ENCODE results near the gene TMIE.

TMIE gene

DNA sequence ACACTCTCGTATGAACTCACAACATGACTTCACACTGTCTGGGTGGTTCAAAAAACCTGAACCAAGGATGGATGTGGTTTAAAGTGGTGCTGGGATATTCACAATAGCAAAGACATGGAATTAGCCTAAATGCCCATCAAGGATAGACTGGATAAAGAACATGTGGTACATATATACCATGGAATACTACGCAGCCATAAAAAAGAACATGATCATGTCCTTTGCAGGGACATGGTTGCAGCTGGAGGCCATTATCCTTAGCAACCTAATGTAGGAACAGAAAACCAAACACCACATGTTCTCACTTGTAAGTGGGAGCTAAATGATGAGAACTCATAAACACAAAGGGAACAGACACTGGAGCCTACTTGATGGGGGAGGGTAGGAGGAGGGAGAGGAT, 19.8 kb downstream of the TMIE start:
- no peak for DNase-seq (ENCODE audit: low read depth)
- Histone ChIP-seq H3K36me3 (ENCODE audit: control insufficient read depth, insufficient read depth, low read length, severe bottlenecking) (no peaks in the 10 kb centered on the region), H3K9ac (ENCODE audit: low read length) (no peak overlapping the region), H3K27me3 (replicated peaks; ENCODE audit: control insufficient read depth, insufficient read depth, low read length) (peaks cover 38% of the 10 kb centered on the region), H3K4me3 (ENCODE audit: low read length) (no peak overlapping the region), H3K4me1 (ENCODE audit: control insufficient read depth, insufficient read depth, low read length) (peaks cover 11% of the 10 kb centered on the region), H3K9me3 (ENCODE audit: control insufficient read depth, low read length) (peaks cover 6% of the 10 kb centered on the region)

- no peaks in the 10 kb centered on the region for H3K36me3 ChIP-seq (ENCODE audit: control insufficient read depth, insufficient read depth, low read length, severe bottlenecking)
- H3K9ac ChIP-seq (ENCODE audit: low read length): no peak overlapping the region
- H3K27me3 ChIP-seq (replicated peaks; ENCODE audit: control insufficient read depth, insufficient read depth, low read length): peaks cover 26% of the 10 kb centered on the region
- H3K9me3 ChIP-seq (ENCODE audit: control insufficient read depth, low read length): peaks cover 6% of the 10 kb centered on the region
- no peak for DNase-seq (ENCODE audit: low read depth)
- peaks cover 11% of the 10 kb centered on the region for H3K4me1 ChIP-seq (ENCODE audit: control insufficient read depth, insufficient read depth, low read length)
- H3K4me3 ChIP-seq (ENCODE audit: low read length): no peak overlapping the region
Observed at GRCh38 chr3:46722443-46722842, 21.3 kb downstream of the TMIE start.

GRCh38 chr3:46724424-46724823, 23.2 kb downstream of the TMIE start:
- Histone ChIP-seq H3K4me1 (ENCODE audit: control insufficient read depth, insufficient read depth, low read length) (no peaks in the 10 kb centered on the region), H3K9me3 (ENCODE audit: control insufficient read depth, low read length) (peaks cover 6% of the 10 kb centered on the region), H3K27me3 (replicated peaks; ENCODE audit: control insufficient read depth, insufficient read depth, low read length) (peaks cover 30% of the 10 kb centered on the region), H3K36me3 (ENCODE audit: control insufficient read depth, insufficient read depth, low read length, severe bottlenecking) (no peaks in the 10 kb centered on the region), H3K9ac (ENCODE audit: low read length) (no peak overlapping the region), H3K4me3 (ENCODE audit: low read length) (no peak overlapping the region)
- DNase-seq (ENCODE audit: low read depth): no peak

DNA sequence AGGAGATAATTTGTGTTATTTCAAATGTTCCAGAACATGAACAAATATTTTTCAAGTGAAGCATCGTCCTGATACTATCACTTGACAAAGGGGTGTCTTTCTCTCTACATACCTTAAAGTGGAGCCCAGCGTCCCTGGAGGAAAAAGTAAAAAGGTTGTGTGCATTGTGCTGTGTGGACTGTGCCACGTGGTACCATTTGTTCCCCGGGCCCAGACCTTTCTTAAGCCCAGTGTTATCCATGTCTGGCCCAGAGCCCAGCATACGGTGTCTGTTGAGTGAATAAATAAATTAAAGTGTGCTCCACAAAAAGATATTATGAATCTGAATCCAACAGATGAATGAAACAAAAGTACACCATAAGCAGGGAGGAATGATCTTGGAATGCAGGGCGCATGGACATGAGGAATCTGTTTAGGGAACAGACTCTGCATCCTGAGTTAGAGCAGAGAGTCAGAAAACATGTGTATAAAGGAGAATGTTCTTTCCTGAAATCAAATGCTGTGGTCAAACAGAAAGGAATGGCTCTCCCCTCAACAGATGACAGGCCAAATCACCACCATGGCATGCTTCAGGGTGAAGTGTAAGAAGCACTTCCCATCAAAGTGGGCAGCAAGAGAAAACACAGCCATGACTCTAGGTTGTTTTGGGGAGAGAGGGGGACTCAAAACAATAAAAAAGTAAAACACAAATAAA, 24.6 kb downstream of the TMIE start:
- no peaks in the 10 kb centered on the region for H3K36me3 ChIP-seq (ENCODE audit: control insufficient read depth, insufficient read depth, low read length, severe bottlenecking)
- peak; percentile 65 for DNase-seq (ENCODE audit: low read depth)
- no peak overlapping the region for H3K4me3 ChIP-seq (ENCODE audit: low read length)
- peaks cover 28% of the 10 kb centered on the region for H3K27me3 ChIP-seq (replicated peaks; ENCODE audit: control insufficient read depth, insufficient read depth, low read length)
- no peak overlapping the region for H3K9ac ChIP-seq (ENCODE audit: low read length)
- H3K9me3 ChIP-seq (ENCODE audit: control insufficient read depth, low read length): peaks cover 5% of the 10 kb centered on the region
- H3K4me1 ChIP-seq (ENCODE audit: control insufficient read depth, insufficient read depth, low read length): no peaks in the 10 kb centered on the region

GRCh38 chr3:46729038-46729437, 27.8 kb downstream of the TMIE start:
- Histone ChIP-seq H3K36me3 (ENCODE audit: control insufficient read depth, insufficient read depth, low read length, severe bottlenecking) (no peaks in the 10 kb centered on the region), H3K4me3 (ENCODE audit: low read length) (no peak overlapping the region), H3K9me3 (ENCODE audit: control insufficient read depth, low read length) (no peaks in the 10 kb centered on the region), H3K27me3 (replicated peaks; ENCODE audit: control insufficient read depth, insufficient read depth, low read length) (peaks cover 43% of the 10 kb centered on the region), H3K9ac (ENCODE audit: low read length) (no peak overlapping the region), H3K4me1 (ENCODE audit: control insufficient read depth, insufficient read depth, low read length) (no peaks in the 10 kb centered on the region)
- no peak for DNase-seq (ENCODE audit: low read depth)

DNA sequence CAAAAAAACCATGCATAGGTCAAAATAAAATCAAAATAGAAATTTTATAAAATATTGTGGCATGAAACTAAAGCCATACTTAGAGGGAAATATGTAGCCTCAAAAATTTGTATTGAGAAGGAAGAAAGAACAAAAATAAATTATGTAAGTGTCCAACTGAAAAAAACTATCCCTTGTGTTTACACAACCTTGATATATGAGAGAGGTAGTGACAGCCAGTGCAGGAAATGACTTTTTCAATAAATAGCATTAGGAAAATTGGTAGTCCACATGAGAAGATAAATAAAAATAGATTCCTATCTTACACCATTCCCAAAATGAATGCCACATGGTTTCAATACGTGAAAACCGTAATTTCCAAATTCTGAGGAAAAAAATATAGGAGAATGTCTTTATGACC, 29.6 kb downstream of the TMIE start:
- peaks cover 52% of the 10 kb centered on the region for H3K27me3 ChIP-seq (replicated peaks; ENCODE audit: control insufficient read depth, insufficient read depth, low read length)
- DNase-seq (ENCODE audit: low read depth): no peak
- no peak overlapping the region for H3K4me3 ChIP-seq (ENCODE audit: low read length)
- no peaks in the 10 kb centered on the region for H3K36me3 ChIP-seq (ENCODE audit: control insufficient read depth, insufficient read depth, low read length, severe bottlenecking)
- no peaks in the 10 kb centered on the region for H3K9me3 ChIP-seq (ENCODE audit: control insufficient read depth, low read length)
- no peak overlapping the region for H3K9ac ChIP-seq (ENCODE audit: low read length)
- H3K4me1 ChIP-seq (ENCODE audit: control insufficient read depth, insufficient read depth, low read length): no peaks in the 10 kb centered on the region

DNA sequence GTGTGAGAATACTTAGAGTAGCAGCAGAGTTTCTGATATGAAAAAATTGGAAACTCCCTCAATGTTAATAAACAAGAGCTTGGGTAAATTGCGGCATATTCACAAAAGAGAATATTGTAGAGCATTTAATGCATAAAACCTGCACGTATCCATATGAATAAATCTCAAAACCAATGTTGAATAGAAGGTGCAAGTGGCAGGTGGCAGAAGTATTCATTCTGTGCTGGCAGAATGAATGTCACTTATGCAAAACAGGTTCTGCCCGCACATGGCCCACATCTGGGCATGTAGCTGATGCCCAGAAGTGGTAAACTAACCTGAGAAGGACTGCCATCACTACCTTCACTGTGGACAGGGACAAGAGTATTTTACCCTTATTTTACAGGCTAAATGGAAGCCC, 30.6 kb downstream of the TMIE start:
- DNase-seq (ENCODE audit: low read depth): no peak
- no peaks in the 10 kb centered on the region for H3K4me1 ChIP-seq (ENCODE audit: control insufficient read depth, insufficient read depth, low read length)
- H3K4me3 ChIP-seq (ENCODE audit: low read length): no peak overlapping the region
- H3K36me3 ChIP-seq (ENCODE audit: control insufficient read depth, insufficient read depth, low read length, severe bottlenecking): no peaks in the 10 kb centered on the region
- H3K9me3 ChIP-seq (ENCODE audit: control insufficient read depth, low read length): no peaks in the 10 kb centered on the region
- peaks cover 60% of the 10 kb centered on the region for H3K27me3 ChIP-seq (replicated peaks; ENCODE audit: control insufficient read depth, insufficient read depth, low read length)
- H3K9ac ChIP-seq (ENCODE audit: low read length): no peak overlapping the region

- Histone ChIP-seq H3K9ac (ENCODE audit: low read length) (no peak overlapping the region), H3K36me3 (ENCODE audit: control insufficient read depth, insufficient read depth, low read length, severe bottlenecking) (no peaks in the 10 kb centered on the region), H3K4me3 (ENCODE audit: low read length) (no peak overlapping the region), H3K9me3 (ENCODE audit: control insufficient read depth, low read length) (no peaks in the 10 kb centered on the region), H3K4me1 (ENCODE audit: control insufficient read depth, insufficient read depth, low read length) (no peaks in the 10 kb centered on the region), H3K27me3 (replicated peaks; ENCODE audit: control insufficient read depth, insufficient read depth, low read length) (peaks cover 70% of the 10 kb centered on the region)
- no peak for DNase-seq (ENCODE audit: low read depth)
Observed at GRCh38 chr3:46733026-46733800, 32.0 kb downstream of the TMIE start.

DNA sequence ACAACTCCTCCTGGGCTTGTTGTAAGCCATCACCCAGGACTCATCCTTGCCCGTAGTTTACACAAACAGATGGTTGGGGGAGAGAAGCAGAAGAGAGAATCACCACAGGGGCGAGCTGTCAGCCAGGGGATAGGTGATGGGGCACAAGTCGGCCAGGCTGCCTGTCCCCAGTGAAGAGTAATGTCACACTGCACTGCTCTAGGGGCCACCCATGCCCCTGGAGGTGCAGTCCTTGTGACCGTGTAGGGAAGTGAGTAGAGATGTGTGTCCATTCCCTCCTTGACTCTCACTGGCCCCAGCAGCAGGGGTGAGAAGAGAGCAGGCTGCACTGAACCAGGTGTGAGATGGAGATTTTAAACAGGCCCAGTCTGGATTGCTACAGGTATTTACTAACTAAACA, 33.6 kb downstream of the TMIE start:
- Histone ChIP-seq H3K4me1 (ENCODE audit: control insufficient read depth, insufficient read depth, low read length) (no peaks in the 10 kb centered on the region), H3K27me3 (replicated peaks; ENCODE audit: control insufficient read depth, insufficient read depth, low read length) (peaks cover 57% of the 10 kb centered on the region), H3K4me3 (ENCODE audit: low read length) (no peak overlapping the region), H3K9me3 (ENCODE audit: control insufficient read depth, low read length) (peaks cover 6% of the 10 kb centered on the region), H3K9ac (ENCODE audit: low read length) (no peak overlapping the region), H3K36me3 (ENCODE audit: control insufficient read depth, insufficient read depth, low read length, severe bottlenecking) (no peaks in the 10 kb centered on the region)
- DNase-seq (ENCODE audit: low read depth): no peak

DNA sequence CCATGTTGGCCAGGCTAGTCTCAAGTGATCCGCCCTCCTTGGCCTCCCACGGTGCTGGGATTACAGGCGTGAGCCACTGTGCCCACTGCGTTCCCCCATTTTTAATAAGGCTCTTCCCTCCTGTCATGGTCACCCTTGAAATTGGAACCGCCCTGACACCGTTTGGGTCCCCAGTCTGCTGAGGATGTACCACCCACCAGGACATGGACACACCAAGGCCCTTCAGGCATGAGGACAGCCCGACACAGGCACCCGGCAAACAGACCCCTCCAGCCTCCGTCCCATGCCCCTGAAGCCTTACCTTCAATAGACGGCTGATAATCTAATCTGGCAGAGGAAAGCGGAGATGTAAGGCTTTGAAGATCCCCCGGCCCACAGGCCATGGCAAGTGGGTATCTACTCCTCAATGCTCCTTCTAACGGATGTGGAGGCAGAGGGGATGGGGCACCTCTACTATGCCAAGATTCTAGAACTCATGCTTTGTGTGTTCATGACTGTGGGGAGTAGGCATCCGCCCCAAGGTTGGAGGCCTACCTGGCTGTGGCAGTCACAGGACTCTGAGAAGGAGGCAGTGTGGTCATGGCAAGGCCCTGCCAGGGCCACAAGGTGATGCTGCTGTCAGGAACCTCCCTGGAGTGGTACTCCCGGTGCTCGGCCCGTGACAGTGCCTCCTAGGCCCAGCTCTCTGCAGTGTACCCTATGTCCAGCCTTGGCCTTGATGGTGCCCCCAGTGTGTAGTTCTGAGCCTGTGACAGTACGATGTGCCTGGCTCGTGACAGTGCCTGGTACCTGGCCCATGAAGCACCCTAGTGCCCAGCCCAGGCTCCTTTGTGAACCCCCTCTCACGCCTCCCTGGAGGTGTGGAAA, 35.0 kb downstream of the TMIE start:
- Histone ChIP-seq H3K36me3 (ENCODE audit: control insufficient read depth, insufficient read depth, low read length, severe bottlenecking) (no peaks in the 10 kb centered on the region), H3K9ac (ENCODE audit: low read length) (no peak overlapping the region), H3K4me3 (ENCODE audit: low read length) (no peak overlapping the region), H3K9me3 (ENCODE audit: control insufficient read depth, low read length) (peaks cover 6% of the 10 kb centered on the region), H3K4me1 (ENCODE audit: control insufficient read depth, insufficient read depth, low read length) (no peaks in the 10 kb centered on the region), H3K27me3 (replicated peaks; ENCODE audit: control insufficient read depth, insufficient read depth, low read length) (peaks cover 50% of the 10 kb centered on the region)
- no peak for DNase-seq (ENCODE audit: low read depth)

- Histone ChIP-seq H3K4me1 (ENCODE audit: control insufficient read depth, insufficient read depth, low read length) (no peaks in the 10 kb centered on the region), H3K36me3 (ENCODE audit: control insufficient read depth, insufficient read depth, low read length, severe bottlenecking) (no peaks in the 10 kb centered on the region), H3K27me3 (replicated peaks; ENCODE audit: control insufficient read depth, insufficient read depth, low read length) (peaks cover 40% of the 10 kb centered on the region), H3K9me3 (ENCODE audit: control insufficient read depth, low read length) (peaks cover 6% of the 10 kb centered on the region), H3K4me3 (ENCODE audit: low read length) (no peak overlapping the region), H3K9ac (ENCODE audit: low read length) (no peak overlapping the region)
- DNase-seq (ENCODE audit: low read depth): no peak
Observed at GRCh38 chr3:46737329-46737731, 36.1 kb downstream of the TMIE start.
